HEK293 (cell line): Measurements from ENCODE around the gene DHX32.

ENCODE experiments used
- GLIS1 ChIP-seq: fragments of 450-650 bp; formaldehyde crosslinking; IDR thresholded peaks from 2 replicates; pipeline ENCODE4 v1.5.1; 2016; ENCODE audit warnings: missing biosample characterization, missing genetic modification characterization
- ZBTB48 ChIP-seq: fragments of 450-650 bp; formaldehyde crosslinking; IDR thresholded peaks from 2 replicates; pipeline ENCODE4 v1.5.1; 2016; ENCODE audit warnings: missing biosample characterization, missing genetic modification characterization
- ZBTB8A ChIP-seq: fragments of 450-650 bp; formaldehyde crosslinking; IDR thresholded peaks from 2 replicates; pipeline ENCODE4 v1.5.1; 2016; ENCODE audit warnings: missing biosample characterization, missing genetic modification characterization
- ZEB2 ChIP-seq: fragments of 450-650 bp; formaldehyde crosslinking; IDR thresholded peaks from 2 replicates; pipeline ENCODE4 v1.5.1; 2016; ENCODE audit warnings: missing biosample characterization, missing genetic modification characterization
- ZFHX2 ChIP-seq: fragments of 450-650 bp; formaldehyde crosslinking; conservative IDR thresholded peaks from 2 replicates; pipeline ENCODE4 v1.5.1; 2016; ENCODE audit warnings: missing biosample characterization, missing genetic modification characterization
- ZNF341 ChIP-seq: fragments of 450-650 bp; formaldehyde crosslinking; IDR thresholded peaks from 2 replicates; pipeline ENCODE4; 2016; ENCODE audit warnings: low read depth, missing biosample characterization, missing genetic modification characterization
- ZNF366 ChIP-seq: fragments of 450-650 bp; formaldehyde crosslinking; conservative IDR thresholded peaks from 2 replicates; pipeline ENCODE4 v1.5.1; 2016; ENCODE audit warnings: missing biosample characterization, missing genetic modification characterization
- ZNF501 ChIP-seq: fragments of 450-650 bp; formaldehyde crosslinking; IDR thresholded peaks from 2 replicates; pipeline ENCODE4 v1.5.1; 2016; ENCODE audit warnings: missing biosample characterization, missing genetic modification characterization
- TF ChIP-seq, protein P1 (sequence below): fragments of 450-650 bp; formaldehyde crosslinking; IDR thresholded peaks from 2 replicates; pipeline ENCODE4 v1.5.1; 2016; ENCODE audit warnings: missing biosample characterization, missing genetic modification characterization
- TF ChIP-seq, protein P2 (sequence below): fragments of 450-650 bp; formaldehyde crosslinking; IDR thresholded peaks from 2 replicates; pipeline ENCODE4 v1.5.1; 2016; ENCODE audit warnings: missing biosample characterization, missing genetic modification characterization
- TF ChIP-seq, protein P3 (sequence below): fragments of 450-650 bp; formaldehyde crosslinking; IDR thresholded peaks from 2 replicates; pipeline ENCODE4 v1.5.1; 2016; ENCODE audit warnings: missing biosample characterization, missing genetic modification characterization
- TF ChIP-seq, protein P4 (sequence below): fragments of 450-650 bp; formaldehyde crosslinking; optimal IDR thresholded peaks from 2 replicates; pipeline ENCODE3; 2016; ENCODE audit warnings: missing biosample characterization, mild to moderate bottlenecking, missing genetic modification characterization
- TF ChIP-seq, protein P5 (sequence below): sonication (generic); formaldehyde crosslinking; IDR thresholded peaks from 2 replicates; pipeline ENCODE4 v1.8.1; 2022; ENCODE audit warnings: mild to moderate bottlenecking, moderate library complexity, missing genetic modification reagents

The DHX32 gene

DNA sequence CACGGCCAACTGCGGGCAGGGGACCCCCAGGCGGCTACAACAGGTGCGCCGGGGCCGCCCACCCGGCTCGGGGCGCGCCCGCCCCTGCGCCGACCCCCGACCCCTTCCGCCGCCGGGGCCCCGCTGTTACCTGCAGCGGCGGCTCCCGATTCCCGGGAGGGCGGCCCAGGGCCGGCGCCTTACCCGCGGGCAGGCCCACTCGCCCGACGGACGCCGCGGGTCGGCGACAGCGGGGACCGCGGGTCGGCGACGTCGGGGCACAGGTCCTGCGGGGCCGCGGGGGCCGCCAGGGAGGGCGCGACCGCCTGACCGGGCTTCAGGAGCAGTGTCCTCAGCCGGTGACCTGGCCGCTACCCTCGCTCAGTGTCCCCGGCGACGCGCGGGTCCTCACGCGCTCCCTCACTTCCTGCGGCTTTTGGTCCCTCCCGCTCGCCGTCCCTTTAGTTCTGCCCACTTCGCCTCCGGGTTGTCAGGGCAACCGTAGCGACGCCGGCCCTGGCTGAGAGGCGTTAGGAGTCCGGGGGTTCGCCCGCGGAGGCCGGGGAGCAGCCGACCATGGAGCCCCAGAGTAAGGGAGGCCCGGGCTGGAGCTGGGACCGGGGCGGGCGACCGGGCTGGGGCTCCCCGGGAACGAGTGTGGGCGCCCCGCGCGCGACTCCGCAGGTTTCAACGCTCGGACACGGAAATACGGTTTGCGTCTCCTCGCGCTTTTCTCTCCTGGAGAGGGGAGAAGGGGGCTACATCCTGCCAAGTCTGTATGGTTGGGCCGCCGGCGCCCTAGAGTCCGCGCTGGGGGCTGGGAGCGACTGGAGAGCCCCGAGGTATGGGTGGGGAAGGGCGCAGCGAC is 15.2 kb upstream of the DHX32 start, which contains the start of gene FANK1 (continued):
- TF ChIP-seq, protein P1, sequence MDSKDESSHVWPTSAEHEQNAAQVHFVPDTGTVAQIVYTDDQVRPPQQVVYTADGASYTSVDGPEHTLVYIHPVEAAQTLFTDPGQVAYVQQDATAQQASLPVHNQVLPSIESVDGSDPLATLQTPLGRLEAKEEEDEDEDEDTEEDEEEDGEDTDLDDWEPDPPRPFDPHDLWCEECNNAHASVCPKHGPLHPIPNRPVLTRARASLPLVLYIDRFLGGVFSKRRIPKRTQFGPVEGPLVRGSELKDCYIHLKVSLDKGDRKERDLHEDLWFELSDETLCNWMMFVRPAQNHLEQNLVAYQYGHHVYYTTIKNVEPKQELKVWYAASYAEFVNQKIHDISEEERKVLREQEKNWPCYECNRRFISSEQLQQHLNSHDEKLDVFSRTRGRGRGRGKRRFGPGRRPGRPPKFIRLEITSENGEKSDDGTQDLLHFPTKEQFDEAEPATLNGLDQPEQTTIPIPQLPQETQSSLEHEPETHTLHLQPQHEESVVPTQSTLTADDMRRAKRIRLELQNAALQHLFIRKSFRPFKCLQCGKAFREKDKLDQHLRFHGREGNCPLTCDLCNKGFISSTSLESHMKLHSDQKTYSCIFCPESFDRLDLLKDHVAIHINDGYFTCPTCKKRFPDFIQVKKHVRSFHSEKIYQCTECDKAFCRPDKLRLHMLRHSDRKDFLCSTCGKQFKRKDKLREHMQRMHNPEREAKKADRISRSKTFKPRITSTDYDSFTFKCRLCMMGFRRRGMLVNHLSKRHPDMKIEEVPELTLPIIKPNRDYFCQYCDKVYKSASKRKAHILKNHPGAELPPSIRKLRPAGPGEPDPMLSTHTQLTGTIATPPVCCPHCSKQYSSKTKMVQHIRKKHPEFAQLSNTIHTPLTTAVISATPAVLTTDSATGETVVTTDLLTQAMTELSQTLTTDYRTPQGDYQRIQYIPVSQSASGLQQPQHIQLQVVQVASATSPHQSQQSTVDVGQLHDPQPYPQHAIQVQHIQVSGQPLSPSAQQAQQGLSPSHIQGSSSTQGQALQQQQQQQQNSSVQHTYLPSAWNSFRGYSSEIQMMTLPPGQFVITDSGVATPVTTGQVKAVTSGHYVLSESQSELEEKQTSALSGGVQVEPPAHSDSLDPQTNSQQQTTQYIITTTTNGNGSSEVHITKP (tag by site-specific recombination): peak; percentile 80
- TF ChIP-seq ZNF341 (tag by site-specific recombination): peak; percentile 23
- TF ChIP-seq, protein P2, sequence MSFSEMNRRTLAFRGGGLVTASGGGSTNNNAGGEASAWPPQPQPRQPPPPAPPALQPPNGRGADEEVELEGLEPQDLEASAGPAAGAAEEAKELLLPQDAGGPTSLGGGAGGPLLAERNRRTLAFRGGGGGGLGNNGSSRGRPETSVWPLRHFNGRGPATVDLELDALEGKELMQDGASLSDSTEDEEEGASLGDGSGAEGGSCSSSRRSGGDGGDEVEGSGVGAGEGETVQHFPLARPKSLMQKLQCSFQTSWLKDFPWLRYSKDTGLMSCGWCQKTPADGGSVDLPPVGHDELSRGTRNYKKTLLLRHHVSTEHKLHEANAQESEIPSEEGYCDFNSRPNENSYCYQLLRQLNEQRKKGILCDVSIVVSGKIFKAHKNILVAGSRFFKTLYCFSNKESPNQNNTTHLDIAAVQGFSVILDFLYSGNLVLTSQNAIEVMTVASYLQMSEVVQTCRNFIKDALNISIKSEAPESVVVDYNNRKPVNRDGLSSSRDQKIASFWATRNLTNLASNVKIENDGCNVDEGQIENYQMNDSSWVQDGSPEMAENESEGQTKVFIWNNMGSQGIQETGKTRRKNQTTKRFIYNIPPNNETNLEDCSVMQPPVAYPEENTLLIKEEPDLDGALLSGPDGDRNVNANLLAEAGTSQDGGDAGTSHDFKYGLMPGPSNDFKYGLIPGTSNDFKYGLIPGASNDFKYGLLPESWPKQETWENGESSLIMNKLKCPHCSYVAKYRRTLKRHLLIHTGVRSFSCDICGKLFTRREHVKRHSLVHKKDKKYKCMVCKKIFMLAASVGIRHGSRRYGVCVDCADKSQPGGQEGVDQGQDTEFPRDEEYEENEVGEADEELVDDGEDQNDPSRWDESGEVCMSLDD (tag by site-specific recombination): 0 out of 2 replicates have a peak, but pooled peaks have one; percentile 39
- peak; percentile 31; the same call in 1 of the 2 replicates for TF ChIP-seq ZEB2
- TF ChIP-seq, protein P3, sequence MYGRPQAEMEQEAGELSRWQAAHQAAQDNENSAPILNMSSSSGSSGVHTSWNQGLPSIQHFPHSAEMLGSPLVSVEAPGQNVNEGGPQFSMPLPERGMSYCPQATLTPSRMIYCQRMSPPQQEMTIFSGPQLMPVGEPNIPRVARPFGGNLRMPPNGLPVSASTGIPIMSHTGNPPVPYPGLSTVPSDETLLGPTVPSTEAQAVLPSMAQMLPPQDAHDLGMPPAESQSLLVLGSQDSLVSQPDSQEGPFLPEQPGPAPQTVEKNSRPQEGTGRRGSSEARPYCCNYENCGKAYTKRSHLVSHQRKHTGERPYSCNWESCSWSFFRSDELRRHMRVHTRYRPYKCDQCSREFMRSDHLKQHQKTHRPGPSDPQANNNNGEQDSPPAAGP: 0 out of 2 replicates have a peak, but pooled peaks have one; percentile 38
- peak; percentile 31; the same call in 1 of the 2 replicates for TF ChIP-seq ZNF501 (tag by site-specific recombination)
- TF ChIP-seq ZNF366: peak; percentile 51; the same call in 1 of the 2 replicates
- TF ChIP-seq, protein P4, sequence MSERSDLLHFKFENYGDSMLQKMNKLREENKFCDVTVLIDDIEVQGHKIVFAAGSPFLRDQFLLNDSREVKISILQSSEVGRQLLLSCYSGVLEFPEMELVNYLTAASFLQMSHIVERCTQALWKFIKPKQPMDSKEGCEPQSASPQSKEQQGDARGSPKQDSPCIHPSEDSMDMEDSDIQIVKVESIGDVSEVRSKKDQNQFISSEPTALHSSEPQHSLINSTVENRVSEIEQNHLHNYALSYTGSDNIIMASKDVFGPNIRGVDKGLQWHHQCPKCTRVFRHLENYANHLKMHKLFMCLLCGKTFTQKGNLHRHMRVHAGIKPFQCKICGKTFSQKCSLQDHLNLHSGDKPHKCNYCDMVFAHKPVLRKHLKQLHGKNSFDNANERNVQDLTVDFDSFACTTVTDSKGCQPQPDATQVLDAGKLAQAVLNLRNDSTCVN (tag by site-specific recombination): peak; percentile 86
- TF ChIP-seq GLIS1: peak; percentile 58; the same call in 1 of the 2 replicates
- peak; percentile 59 for TF ChIP-seq ZFHX2 (tag by site-specific recombination)
- TF ChIP-seq ZBTB48: peak; percentile 46; the same call in 1 of the 2 replicates
- peak; percentile 35; the same call in 1 of the 2 replicates for TF ChIP-seq ZBTB8A (tag by site-specific recombination)
- TF ChIP-seq, protein P5, sequence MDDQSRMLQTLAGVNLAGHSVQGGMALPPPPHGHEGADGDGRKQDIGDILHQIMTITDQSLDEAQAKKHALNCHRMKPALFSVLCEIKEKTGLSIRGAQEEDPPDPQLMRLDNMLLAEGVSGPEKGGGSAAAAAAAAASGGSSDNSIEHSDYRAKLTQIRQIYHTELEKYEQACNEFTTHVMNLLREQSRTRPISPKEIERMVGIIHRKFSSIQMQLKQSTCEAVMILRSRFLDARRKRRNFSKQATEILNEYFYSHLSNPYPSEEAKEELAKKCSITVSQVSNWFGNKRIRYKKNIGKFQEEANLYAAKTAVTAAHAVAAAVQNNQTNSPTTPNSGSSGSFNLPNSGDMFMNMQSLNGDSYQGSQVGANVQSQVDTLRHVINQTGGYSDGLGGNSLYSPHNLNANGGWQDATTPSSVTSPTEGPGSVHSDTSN (CRISPR knock-in tag): peak; percentile 18; the same call in 1 of the 2 replicates
